Astrocyte (in vitro differentiated cells and primary cell): Measurements from ENCODE around the gene PCSK2. TPM values are rescaled to one million over a fixed set of nuclear protein-coding genes. Genes with fewer than 3 reads are reported as not detected.

Experiments
- DNase-seq: peaks from one replicate; pipeline ENCODE4 v3.0.0-alpha.2; 2010; ENCODE audit warnings: low read depth
- FAIRE-seq: peaks from 2 replicates; lab custom pipeline; 2011; peaks lifted over from hg19 to GRCh38; lab: Jason Lieb, UNC
- H2AFZ ChIP-seq: 2 replicates; pipeline ENCODE4 v1.6.0; 2012; ENCODE audit warnings: low read depth, low read length, inconsistent platforms
- H3K27ac ChIP-seq: 2 replicates; pipeline ENCODE4 v1.5.1; 2011; ENCODE audit warnings: low read depth, low read length, inconsistent platforms
- H3K27me3 ChIP-seq: 2 replicates; pipeline ENCODE4 v1.6.0; 2011; ENCODE audit warnings: low read length, inconsistent platforms; ENCODE audit not compliant: insufficient read depth
- H3K36me3 ChIP-seq: 2 replicates; pipeline ENCODE4 v1.5.1; 2011; ENCODE audit warnings: low read length, inconsistent platforms; ENCODE audit not compliant: insufficient read depth
- H3K4me1 ChIP-seq: 2 replicates; pipeline ENCODE4 v1.5.1; 2011; ENCODE audit warnings: low read length, inconsistent platforms; ENCODE audit not compliant: insufficient read depth
- H3K4me2 ChIP-seq: 2 replicates; pipeline ENCODE4 v1.6.0; 2012; ENCODE audit warnings: low read length, inconsistent platforms
- H3K4me3 ChIP-seq: 2 replicates; pipeline ENCODE4 v1.5.1; 2011; ENCODE audit warnings: low read depth, mild to moderate bottlenecking, low read length, inconsistent platforms; ENCODE audit not compliant: insufficient read depth
- H3K79me2 ChIP-seq: 2 replicates; pipeline ENCODE4 v1.6.0; 2012; ENCODE audit warnings: mild to moderate bottlenecking, low read length, inconsistent platforms; ENCODE audit not compliant: insufficient read depth
- H3K9ac ChIP-seq: 2 replicates; pipeline ENCODE4 v1.6.0; 2012; ENCODE audit warnings: mild to moderate bottlenecking, low read length, inconsistent platforms
- H3K9me3 ChIP-seq: 2 replicates; pipeline ENCODE4 v1.5.1; 2012; ENCODE audit warnings: low read depth, mild to moderate bottlenecking, low read length, inconsistent platforms; ENCODE audit not compliant: insufficient read depth
- H4K20me1 ChIP-seq: 2 replicates; pipeline ENCODE4 v1.6.0; 2012; ENCODE audit warnings: low read length, inconsistent platforms; ENCODE audit not compliant: insufficient read depth
- H3K27ac Mint-ChIP-seq: one replicate; pipeline ENCODE4 v1.8.0; 2021; ENCODE audit warnings: mild to moderate bottlenecking, mixed read lengths; ENCODE audit not compliant: unreplicated experiment
- H3K27me3 Mint-ChIP-seq: one replicate; pipeline ENCODE4 v1.8.0; 2021; ENCODE audit warnings: low read depth, mixed read lengths; ENCODE audit not compliant: unreplicated experiment
- H3K36me3 Mint-ChIP-seq: one replicate; pipeline ENCODE4 v1.8.0; 2021; ENCODE audit warnings: low read depth, mixed read lengths; ENCODE audit not compliant: unreplicated experiment
- H3K4me1 Mint-ChIP-seq: one replicate; pipeline ENCODE4 v1.8.0; 2021; ENCODE audit warnings: low read depth, mixed read lengths; ENCODE audit not compliant: unreplicated experiment
- H3K4me3 Mint-ChIP-seq: one replicate; pipeline ENCODE4 v1.8.0; 2021; ENCODE audit warnings: mild to moderate bottlenecking, moderate library complexity, mixed read lengths; ENCODE audit not compliant: unreplicated experiment
- H3K9me3 Mint-ChIP-seq: one replicate; pipeline ENCODE4 v1.8.0; 2021; ENCODE audit warnings: mild to moderate bottlenecking, mixed read lengths; ENCODE audit not compliant: unreplicated experiment
- CTCF ChIP-seq: IDR thresholded peaks from 2 replicates; pipeline ENCODE4 v1.5.1; 2011; ENCODE audit warnings: low read depth, mild to moderate bottlenecking, inconsistent platforms, low read length, moderate library complexity; ENCODE audit not compliant: insufficient read depth
- EZH2 ChIP-seq: IDR thresholded peaks from 2 replicates; pipeline ENCODE4 v1.6.1; 2012; ENCODE audit warnings: mild to moderate bottlenecking, low read length, inconsistent platforms; ENCODE audit not compliant: insufficient read depth
- total RNA-seq: library from RNA; stranded (reverse); gene quantifications from 2 replicates; pipeline ENCODE4 v1.2.1, GENCODE V29; 2021

Gene PCSK2
- total RNA-seq, 1 donor from 2014 or later = not detected

GRCh38 chr20:17508756-17509155 is 281.9 kb downstream of the PCSK2 start:
- Histone ChIP-seq H3K4me2 (no peak overlapping the region), H3K4me1 (peaks cover 11% of the 10 kb centered on the region), H3K4me3 (no peak overlapping the region), H2AFZ (no peak overlapping the region), H3K27ac (no peak overlapping the region), H3K9me3 (no peaks in the 10 kb centered on the region), H3K36me3 (no peaks in the 10 kb centered on the region), H3K9ac (no peak overlapping the region), H3K79me2 (no peaks in the 10 kb centered on the region), H3K27me3 (no peaks in the 10 kb centered on the region), H4K20me1 (no peaks in the 10 kb centered on the region)
- no peak for DNase-seq
- Mint-ChIP-seq H3K27ac (no peak overlapping the region), H3K36me3 (peaks cover 2% of the 10 kb centered on the region), H3K27me3 (peaks cover 21% of the 10 kb centered on the region), H3K4me3 (no peak overlapping the region), H3K9me3 (no peaks in the 10 kb centered on the region), H3K4me1 (peaks cover 2% of the 10 kb centered on the region)
- no peak for FAIRE-seq
- no peak for TF ChIP-seq CTCF
- no peak for TF ChIP-seq EZH2

GRCh38 chr20:17510548-17510947 is 283.7 kb downstream of the PCSK2 start:
- FAIRE-seq = no peak
- DNase-seq = no peak
- no peaks in the 10 kb centered on the region for H3K27me3 ChIP-seq
- Mint-ChIP-seq H3K9me3 (no peaks in the 10 kb centered on the region), H3K4me1 (peaks cover 2% of the 10 kb centered on the region), H3K27ac (no peak overlapping the region), H3K27me3 (peaks cover 30% of the 10 kb centered on the region), H3K36me3 (peaks cover 2% of the 10 kb centered on the region), H3K4me3 (no peak overlapping the region)
- no peak overlapping the region for H3K4me2 ChIP-seq
- H3K9ac ChIP-seq = no peak overlapping the region
- no peak overlapping the region for H3K4me3 ChIP-seq
- no peaks in the 10 kb centered on the region for H3K79me2 ChIP-seq
- H3K27ac ChIP-seq = no peak overlapping the region
- H3K4me1 ChIP-seq = peaks cover 7% of the 10 kb centered on the region
- H3K36me3 ChIP-seq = no peaks in the 10 kb centered on the region
- TF ChIP-seq EZH2 (no peak), CTCF (no peak)
- no peaks in the 10 kb centered on the region for H3K9me3 ChIP-seq
- H4K20me1 ChIP-seq = no peaks in the 10 kb centered on the region
- no peak overlapping the region for H2AFZ ChIP-seq

GRCh38 chr20:17511401-17511800 is 284.6 kb downstream of the PCSK2 start:
- H3K36me3 Mint-ChIP-seq = peaks cover 2% of the 10 kb centered on the region
- H3K27me3 Mint-ChIP-seq = peaks cover 30% of the 10 kb centered on the region
- DNase-seq = no peak

More at GRCh38 chr20:17511401-17511800, 284.6 kb downstream of the PCSK2 start:
- no peaks in the 10 kb centered on the region for H3K36me3 ChIP-seq
- Mint-ChIP-seq H3K4me1 (no peaks in the 10 kb centered on the region), H3K9me3 (no peaks in the 10 kb centered on the region), H3K4me3 (no peak overlapping the region), H3K27ac (no peak overlapping the region)
- no peaks in the 10 kb centered on the region for H3K4me1 ChIP-seq
- H3K27ac ChIP-seq = no peak overlapping the region
- H3K9me3 ChIP-seq = no peaks in the 10 kb centered on the region
- TF ChIP-seq CTCF = no peak
- TF ChIP-seq EZH2 = no peak
- no peak overlapping the region for H3K9ac ChIP-seq
- no peaks in the 10 kb centered on the region for H4K20me1 ChIP-seq
- no peaks in the 10 kb centered on the region for H3K27me3 ChIP-seq
- H2AFZ ChIP-seq = no peak overlapping the region
- no peak overlapping the region for H3K4me3 ChIP-seq
- FAIRE-seq = no peak
- H3K79me2 ChIP-seq = no peaks in the 10 kb centered on the region
- no peak overlapping the region for H3K4me2 ChIP-seq
